ENCODE measurements around the gene SMC1A.

Gene SMC1A

DNA sequence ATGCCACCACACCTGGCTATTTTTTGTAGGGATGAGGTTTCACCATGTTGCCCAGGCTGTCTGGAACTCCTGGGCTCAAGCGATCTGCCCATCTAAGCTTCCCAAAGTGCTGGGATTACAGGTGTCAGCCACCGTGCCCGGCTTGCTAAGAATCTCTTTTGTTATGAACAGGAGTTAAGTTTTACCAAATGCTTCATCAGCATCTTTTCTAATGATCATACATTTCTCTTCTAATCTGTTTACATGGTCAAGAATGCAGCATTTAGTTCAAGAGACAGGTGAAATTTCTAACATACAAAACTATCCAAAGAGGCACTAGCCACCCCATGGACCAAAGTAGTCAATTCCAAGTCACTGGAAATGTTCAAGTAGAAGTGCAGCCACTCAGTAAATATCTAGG lies 88.6 kb downstream of the SMC1A start:
- DNase-seq, result no peak

DNA sequence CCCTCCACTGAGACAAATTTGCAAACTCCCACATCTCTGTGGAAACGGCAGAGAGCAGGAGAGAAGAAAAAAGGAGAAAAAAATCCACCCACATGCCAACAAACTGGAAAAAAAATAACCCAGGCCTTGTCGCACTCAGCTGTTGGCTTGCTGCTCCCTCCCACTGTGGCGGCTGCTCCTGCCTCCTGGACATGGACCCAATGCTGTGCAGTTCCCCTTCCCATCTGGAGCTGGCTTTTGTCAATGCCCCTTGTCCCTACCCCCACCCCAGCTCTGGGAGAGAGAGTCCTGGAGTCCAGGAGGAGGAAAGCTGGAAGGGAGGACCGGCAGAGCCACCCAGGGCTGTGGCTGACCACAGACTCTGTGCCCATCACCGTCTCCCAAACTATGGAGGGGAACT lies 90.2 kb downstream of the SMC1A start:
- no peak for DNase-seq

DNA sequence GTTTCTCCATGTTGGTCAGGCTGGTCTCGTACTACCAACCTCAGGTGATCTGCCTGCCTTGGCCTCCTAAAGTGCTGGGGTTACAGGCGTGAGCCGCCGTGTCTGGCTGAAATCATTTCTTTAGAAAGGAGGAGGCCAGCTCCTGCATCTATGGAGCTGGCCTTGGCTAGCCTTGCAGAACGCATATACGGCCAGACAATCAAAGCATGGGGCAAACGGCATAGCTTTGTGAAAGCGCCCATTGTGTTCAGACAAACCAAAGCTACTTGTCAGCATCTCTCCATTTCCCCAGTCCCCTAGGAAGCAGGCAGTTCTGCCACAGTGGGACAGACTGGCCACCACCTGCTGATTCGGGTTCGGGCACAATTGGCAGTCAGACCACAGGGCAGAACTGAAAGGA lies 92.1 kb downstream of the SMC1A start:
- no peak for DNase-seq

DNA sequence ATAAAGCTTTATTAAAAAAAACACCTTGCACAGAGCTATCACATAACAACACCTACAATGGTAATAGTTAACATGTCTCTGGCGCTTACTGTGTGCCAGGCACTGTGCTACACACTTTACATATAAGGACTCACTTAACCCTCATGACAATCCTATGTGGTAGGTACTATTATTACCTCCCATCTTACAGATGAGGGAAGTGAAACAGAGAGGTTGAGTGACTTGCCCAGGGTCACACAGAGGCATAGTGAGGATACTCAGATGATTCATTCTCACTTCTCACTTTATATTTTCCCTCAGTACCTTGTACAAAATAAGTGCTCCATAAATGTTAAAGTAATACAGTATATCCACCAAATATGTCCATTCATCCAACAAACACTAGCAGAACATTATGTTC lies 97.7 kb downstream of the SMC1A start:
- no peak for DNase-seq

All from NCI-H446 (cell line).